ENCODE results near the gene DAPK1. TPM values are rescaled to one million over a fixed set of nuclear protein-coding genes. Genes with fewer than 3 reads are reported as not detected.
A peak's percentile ranks its signal among the peaks of the same experiment; 100 is the strongest.

The DAPK1 gene
- polyA plus RNA-seq, 2 of the 4 experiments (the other 2 are of a cell fraction), result 55.2 to 67.2 TPM

DNA sequence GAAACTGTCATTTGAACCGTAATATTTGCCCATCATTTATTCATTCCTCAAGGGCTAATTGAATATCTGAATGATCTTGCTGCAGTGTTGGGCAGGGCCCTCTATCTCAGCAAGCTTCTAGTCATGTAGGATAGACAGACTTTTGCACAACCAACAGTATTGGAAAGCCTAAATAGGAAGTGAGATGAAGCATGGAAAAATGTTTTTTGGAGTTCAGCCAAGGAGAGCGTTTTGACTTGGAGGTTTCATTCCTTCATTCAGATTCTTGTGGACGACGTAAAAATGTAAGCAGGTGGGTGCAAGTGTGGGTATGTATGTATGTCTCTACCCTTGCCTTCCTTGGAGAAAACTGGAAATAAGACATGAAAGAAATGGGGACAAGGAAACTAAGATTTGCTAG is 15.5 kb downstream of the DAPK1 start:
- Histone ChIP-seq H3K4me1 (peaks cover 37% of the 10 kb centered on the region), H3K4me3 (no peak overlapping the region), H3K27ac (peak overlapping the region in 1 of 2 experiments; percentile 27; a peak in 1 of 6 replicates), H3K4me2 (no peak overlapping the region), H3K9me3 (no peaks in the 10 kb centered on the region)
- ChIA-PET POLR2A (no interaction called here), CTCF (interaction anchor here (1.2 kb wide), 2 partner anchors 14 to 77 kb away, joined by 3 read pairs; no protein-coding TSS in a partner anchor)
- TF ChIP-seq ZFP36 (IDR thresholded peaks at IDR 0.05; ENCODE audit: borderline replicate concordance, partially characterized antibody), result no peak
- no peak for TF ChIP-seq MYC (IDR thresholded peaks at IDR 0.05; ENCODE audit: borderline replicate concordance, low read length)
- TF ChIP-seq, protein P1, sequence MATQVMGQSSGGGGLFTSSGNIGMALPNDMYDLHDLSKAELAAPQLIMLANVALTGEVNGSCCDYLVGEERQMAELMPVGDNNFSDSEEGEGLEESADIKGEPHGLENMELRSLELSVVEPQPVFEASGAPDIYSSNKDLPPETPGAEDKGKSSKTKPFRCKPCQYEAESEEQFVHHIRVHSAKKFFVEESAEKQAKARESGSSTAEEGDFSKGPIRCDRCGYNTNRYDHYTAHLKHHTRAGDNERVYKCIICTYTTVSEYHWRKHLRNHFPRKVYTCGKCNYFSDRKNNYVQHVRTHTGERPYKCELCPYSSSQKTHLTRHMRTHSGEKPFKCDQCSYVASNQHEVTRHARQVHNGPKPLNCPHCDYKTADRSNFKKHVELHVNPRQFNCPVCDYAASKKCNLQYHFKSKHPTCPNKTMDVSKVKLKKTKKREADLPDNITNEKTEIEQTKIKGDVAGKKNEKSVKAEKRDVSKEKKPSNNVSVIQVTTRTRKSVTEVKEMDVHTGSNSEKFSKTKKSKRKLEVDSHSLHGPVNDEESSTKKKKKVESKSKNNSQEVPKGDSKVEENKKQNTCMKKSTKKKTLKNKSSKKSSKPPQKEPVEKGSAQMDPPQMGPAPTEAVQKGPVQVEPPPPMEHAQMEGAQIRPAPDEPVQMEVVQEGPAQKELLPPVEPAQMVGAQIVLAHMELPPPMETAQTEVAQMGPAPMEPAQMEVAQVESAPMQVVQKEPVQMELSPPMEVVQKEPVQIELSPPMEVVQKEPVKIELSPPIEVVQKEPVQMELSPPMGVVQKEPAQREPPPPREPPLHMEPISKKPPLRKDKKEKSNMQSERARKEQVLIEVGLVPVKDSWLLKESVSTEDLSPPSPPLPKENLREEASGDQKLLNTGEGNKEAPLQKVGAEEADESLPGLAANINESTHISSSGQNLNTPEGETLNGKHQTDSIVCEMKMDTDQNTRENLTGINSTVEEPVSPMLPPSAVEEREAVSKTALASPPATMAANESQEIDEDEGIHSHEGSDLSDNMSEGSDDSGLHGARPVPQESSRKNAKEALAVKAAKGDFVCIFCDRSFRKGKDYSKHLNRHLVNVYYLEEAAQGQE (IDR thresholded peaks at IDR 0.05), result no peak
- no peak for TF ChIP-seq TFCP2L1 (CRISPR knock-in tag; IDR thresholded peaks at IDR 0.05)
- no peak for TF ChIP-seq RCOR1 (IDR thresholded peaks at IDR 0.05; ENCODE audit: low read depth, low read length)
- TF ChIP-seq ZNF302 (CRISPR knock-in tag; IDR thresholded peaks at IDR 0.05), result no peak
- TF ChIP-seq HDAC2 (IDR thresholded peaks at IDR 0.05), result no peak
- no peak for TF ChIP-seq RFX5 (IDR thresholded peaks at IDR 0.05)
- no peak for TF ChIP-seq BHLHE40 (IDR thresholded peaks at IDR 0.05; ENCODE audit: low read depth, low read length)
- TF ChIP-seq ZC3H11A (IDR thresholded peaks at IDR 0.05), result no peak
- TF ChIP-seq, protein P2, sequence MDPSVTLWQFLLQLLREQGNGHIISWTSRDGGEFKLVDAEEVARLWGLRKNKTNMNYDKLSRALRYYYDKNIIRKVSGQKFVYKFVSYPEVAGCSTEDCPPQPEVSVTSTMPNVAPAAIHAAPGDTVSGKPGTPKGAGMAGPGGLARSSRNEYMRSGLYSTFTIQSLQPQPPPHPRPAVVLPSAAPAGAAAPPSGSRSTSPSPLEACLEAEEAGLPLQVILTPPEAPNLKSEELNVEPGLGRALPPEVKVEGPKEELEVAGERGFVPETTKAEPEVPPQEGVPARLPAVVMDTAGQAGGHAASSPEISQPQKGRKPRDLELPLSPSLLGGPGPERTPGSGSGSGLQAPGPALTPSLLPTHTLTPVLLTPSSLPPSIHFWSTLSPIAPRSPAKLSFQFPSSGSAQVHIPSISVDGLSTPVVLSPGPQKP (IDR thresholded peaks at IDR 0.05; ENCODE audit: low read depth, low read length), result no peak
- TF ChIP-seq POLR2A (IDR thresholded peaks at IDR 0.05; ENCODE audit: low read length), result no peak
- TF ChIP-seq FOSB (CRISPR knock-in tag; IDR thresholded peaks at IDR 0.05), result no peak
- TF ChIP-seq CEBPB (IDR thresholded peaks at IDR 0.05), result no peak
- no peak for TF ChIP-seq USF2 (IDR thresholded peaks at IDR 0.05)
- no peak for TF ChIP-seq RNF2 (IDR thresholded peaks at IDR 0.05; ENCODE audit: borderline replicate concordance, low read depth)
- FAIRE-seq, result no peak
- 84% methylated on average over 4 of the region's 4 CpGs for WGBS (ENCODE audit: missing lambda C conversion rate)
- no peak for ATAC-seq
- DNase-seq (ENCODE audit: low read depth in 1 of 2, low spot score in 1 of 2), result no peak

DNA sequence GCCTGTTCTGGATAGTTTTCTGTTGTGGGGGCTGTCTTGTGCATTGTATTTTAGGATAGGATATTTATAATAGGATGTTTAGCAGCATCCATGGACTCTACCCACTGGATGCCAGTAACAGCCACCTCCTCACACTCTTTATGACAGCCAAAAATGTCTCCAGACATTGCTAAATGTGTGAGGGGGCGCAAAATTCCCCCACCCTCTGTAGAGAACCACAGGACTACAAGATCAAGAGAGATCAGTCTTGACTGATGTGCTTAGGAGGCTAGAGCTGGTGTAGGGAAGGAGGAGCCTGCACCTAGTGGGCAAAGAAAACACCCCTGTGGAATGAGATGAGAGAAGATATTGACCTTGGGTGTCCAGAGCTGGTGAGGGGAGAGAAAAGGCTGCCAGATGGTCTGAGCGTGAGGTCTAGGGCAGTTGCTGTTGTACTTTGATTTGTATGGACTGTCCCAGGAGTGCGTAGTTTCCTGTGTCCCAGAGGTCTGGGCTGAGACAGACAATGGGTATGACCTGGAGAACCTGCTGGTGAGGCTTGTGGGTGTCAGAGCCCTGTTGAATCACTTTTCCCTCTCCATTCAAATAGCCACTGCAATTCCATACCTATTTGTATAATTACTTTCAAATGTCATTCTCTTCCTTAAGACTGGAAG is 16.3 kb downstream of the DAPK1 start:
- DNase-seq (ENCODE audit: low read depth in 1 of 2, low spot score in 1 of 2), result no peak
- WGBS (ENCODE audit: missing lambda C conversion rate), result 96% methylated on average over 3 of the region's 3 CpGs
- no peaks in the 10 kb centered on the region for H3K9me3 ChIP-seq
- H3K4me2 ChIP-seq, result no peak overlapping the region
- peak overlapping the region in 1 of 2 experiments; percentile 27; a peak in 1 of 6 replicates for H3K27ac ChIP-seq
- ChIA-PET POLR2A (no interaction called here), CTCF (interaction anchor here (1.2 kb wide), 1 partner anchor 13 kb away, joined by 3 read pairs; no protein-coding TSS in a partner anchor)
- peaks cover 42% of the 10 kb centered on the region for H3K4me1 ChIP-seq
- ATAC-seq, result no peak
- no peak for FAIRE-seq
- no peak for TF ChIP-seq TFCP2L1 (CRISPR knock-in tag; IDR thresholded peaks at IDR 0.05)
- TF ChIP-seq, protein P3, sequence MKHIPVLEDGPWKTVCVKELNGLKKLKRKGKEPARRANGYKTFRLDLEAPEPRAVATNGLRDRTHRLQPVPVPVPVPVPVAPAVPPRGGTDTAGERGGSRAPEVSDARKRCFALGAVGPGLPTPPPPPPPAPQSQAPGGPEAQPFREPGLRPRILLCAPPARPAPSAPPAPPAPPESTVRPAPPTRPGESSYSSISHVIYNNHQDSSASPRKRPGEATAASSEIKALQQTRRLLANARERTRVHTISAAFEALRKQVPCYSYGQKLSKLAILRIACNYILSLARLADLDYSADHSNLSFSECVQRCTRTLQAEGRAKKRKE (CRISPR knock-in tag; IDR thresholded peaks at IDR 0.05; ENCODE audit: low read depth), result no peak
- no peak for TF ChIP-seq GATA3 (IDR thresholded peaks at IDR 0.05; ENCODE audit: borderline replicate concordance)
- TF ChIP-seq EHMT2 (IDR thresholded peaks at IDR 0.05; ENCODE audit: low read depth), result no peak
- TF ChIP-seq, protein P1 (IDR thresholded peaks at IDR 0.05), result no peak
- no peak overlapping the region for H3K4me3 ChIP-seq

Data from A549 (cell line).